Upper lobe of right lung (tissue), 1 donor: ENCODE measurements around the gene MRPL44. TPM values are rescaled to one million over a fixed set of nuclear protein-coding genes. Genes with fewer than 3 reads are reported as not detected.

Experiments used
- ATAC-seq: fragments of 200-7000 bp; cut with Tn5 transposase; one replicate; pipeline ENCODE4 v1.9.1; 2020; ENCODE audit warnings: mild to moderate bottlenecking, moderate library complexity
- DNase-seq: peaks from one replicate; pipeline ENCODE4 v3.0.0-alpha.2; 2020
- H3K27ac ChIP-seq: fragments of 200-600 bp; one replicate; pipeline ENCODE4 v1.8.0; 2022
- H3K27me3 ChIP-seq: fragments of 200-600 bp; one replicate; pipeline ENCODE4 v1.8.0; 2022; ENCODE audit warnings: mild to moderate bottlenecking
- H3K36me3 ChIP-seq: fragments of 200-600 bp; one replicate; pipeline ENCODE4 v1.8.0; 2022
- H3K4me1 ChIP-seq: fragments of 200-600 bp; one replicate; pipeline ENCODE4 v1.8.0; 2022
- H3K4me3 ChIP-seq: fragments of 200-600 bp; one replicate; pipeline ENCODE4 v1.8.0; 2022; ENCODE audit warnings: mild to moderate bottlenecking
- H3K9me3 ChIP-seq: fragments of 200-600 bp; one replicate; pipeline ENCODE4 v1.8.0; 2022
- intact Hi-C: fragments of 100-400 bp; cut with DNase I; formaldehyde crosslinking; loops from one replicate; pipeline ENCODE4 v1.11.0; 2022
- total RNA-seq: library from RNA; stranded (reverse); fragmentation: NEBNext Ultra II Directional; extraction: Animal tissue kit (Norgen Biotek cat#: 25700); gene quantifications from one replicate; pipeline ENCODE4 v1.2.1, GENCODE V29; 2021
- TF ChIP-seq, protein P1 (sequence below): fragments of 200-600 bp; IDR thresholded peaks from one replicate; pipeline ENCODE4 v1.8.0; 2022; ENCODE audit warnings: antibody characterized with exemption
- donor health status: DM: no; HTN: yes; CAD: no; lungs with severe emphysema.

MRPL44 gene
- total RNA-seq, 1 donor from 2014 or later = 18.9 TPM

DNA sequence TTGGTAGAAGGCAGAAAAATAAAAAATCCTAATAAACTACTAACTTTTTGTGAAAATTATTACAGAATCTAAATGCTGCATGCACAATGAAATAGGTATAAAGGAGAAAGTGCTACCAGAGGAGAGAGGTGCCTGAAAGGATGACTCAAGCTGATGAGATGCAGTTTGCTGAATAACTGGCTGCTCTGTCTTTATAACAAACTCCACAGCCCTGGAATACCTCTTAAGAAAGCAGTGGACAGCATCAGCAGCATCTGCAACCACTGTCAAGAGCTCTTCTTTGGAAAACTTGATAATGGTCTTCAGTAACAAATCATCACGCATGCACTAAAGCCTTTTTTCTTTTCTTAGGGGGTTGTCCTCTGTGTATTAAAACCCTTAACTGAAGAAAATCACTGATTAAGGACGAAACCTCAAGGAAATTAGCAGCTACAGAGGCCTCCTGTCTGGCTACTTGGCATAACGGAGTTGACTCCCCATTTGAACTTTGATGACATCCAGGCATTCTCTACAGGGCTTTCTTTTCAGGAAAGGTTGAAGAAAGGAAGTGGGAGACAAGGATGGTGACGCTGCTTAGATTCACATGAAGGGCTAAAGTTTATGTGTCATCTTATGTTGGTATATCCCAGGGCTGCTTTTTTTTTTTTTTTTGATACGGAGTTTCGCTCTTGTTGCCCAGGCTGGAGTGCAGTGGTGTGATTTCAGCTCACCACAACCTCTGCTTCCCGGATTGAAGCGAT, 40.9 kb upstream of the MRPL44 start:
- intact Hi-C loops = no loop called here

DNA sequence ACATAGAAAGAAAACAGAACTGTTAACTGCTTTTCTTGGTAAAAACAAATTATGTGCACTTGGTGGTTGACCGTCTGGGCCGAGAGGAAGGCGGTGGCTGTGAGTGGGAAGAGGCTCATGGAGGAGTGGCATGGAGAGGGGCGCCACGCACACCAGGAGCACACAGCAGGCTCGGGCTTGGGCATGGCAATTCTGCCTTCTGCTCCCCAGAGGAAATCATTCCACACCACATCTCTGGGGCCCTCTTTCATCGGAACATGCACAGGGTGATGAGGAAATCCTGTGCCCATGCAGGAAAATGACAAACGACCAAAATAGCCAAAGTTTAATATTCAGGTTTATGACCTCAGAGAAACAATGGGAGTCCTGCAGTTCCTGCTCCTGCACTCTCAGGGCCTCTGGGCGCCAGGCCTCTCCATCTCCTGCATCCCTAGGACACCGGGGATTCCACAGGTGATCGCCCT, 38.6 kb upstream of the MRPL44 start:
- TF ChIP-seq, protein P1, sequence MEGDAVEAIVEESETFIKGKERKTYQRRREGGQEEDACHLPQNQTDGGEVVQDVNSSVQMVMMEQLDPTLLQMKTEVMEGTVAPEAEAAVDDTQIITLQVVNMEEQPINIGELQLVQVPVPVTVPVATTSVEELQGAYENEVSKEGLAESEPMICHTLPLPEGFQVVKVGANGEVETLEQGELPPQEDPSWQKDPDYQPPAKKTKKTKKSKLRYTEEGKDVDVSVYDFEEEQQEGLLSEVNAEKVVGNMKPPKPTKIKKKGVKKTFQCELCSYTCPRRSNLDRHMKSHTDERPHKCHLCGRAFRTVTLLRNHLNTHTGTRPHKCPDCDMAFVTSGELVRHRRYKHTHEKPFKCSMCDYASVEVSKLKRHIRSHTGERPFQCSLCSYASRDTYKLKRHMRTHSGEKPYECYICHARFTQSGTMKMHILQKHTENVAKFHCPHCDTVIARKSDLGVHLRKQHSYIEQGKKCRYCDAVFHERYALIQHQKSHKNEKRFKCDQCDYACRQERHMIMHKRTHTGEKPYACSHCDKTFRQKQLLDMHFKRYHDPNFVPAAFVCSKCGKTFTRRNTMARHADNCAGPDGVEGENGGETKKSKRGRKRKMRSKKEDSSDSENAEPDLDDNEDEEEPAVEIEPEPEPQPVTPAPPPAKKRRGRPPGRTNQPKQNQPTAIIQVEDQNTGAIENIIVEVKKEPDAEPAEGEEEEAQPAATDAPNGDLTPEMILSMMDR = no peak
- H3K36me3 ChIP-seq = peaks cover 18% of the 10 kb centered on the region
- no peak overlapping the region for H3K4me3 ChIP-seq
- H3K27me3 ChIP-seq = no peaks in the 10 kb centered on the region
- ATAC-seq (peak; percentile 86), DNase-seq (peak; percentile 76)
- H3K9me3 ChIP-seq = no peaks in the 10 kb centered on the region
- peaks cover 17% of the 10 kb centered on the region for H3K4me1 ChIP-seq
- intact Hi-C loops = no loop called here
- H3K27ac ChIP-seq = no peak overlapping the region

More for the DNA sequence above, 40.9 kb upstream of the MRPL44 start:
- Histone ChIP-seq H3K4me3 (no peak overlapping the region), H3K36me3 (peaks cover 25% of the 10 kb centered on the region), H3K27ac (no peak overlapping the region), H3K27me3 (no peaks in the 10 kb centered on the region), H3K9me3 (no peaks in the 10 kb centered on the region), H3K4me1 (peaks cover 11% of the 10 kb centered on the region)
- TF ChIP-seq, protein P1 = no peak
- DNase-seq (no peak), ATAC-seq (no peak)

DNA sequence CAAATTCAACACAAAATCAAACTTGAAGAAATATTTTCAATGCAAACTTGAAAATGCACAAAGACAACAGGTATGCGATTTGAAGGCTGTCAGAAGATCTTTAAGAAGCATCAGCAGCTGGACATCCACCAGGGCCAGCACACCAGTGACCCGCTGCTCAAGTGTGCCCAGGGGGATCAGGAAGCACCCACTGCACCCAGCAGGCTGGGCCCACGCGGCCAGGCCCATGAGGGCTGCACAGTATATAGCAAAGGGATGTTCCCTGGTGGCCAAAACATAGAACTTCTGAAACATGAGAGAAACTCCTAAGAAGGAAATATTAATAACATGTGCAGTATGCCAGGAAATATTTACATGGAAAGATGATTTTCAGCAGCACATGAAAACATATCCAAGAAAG, 37.2 kb upstream of the MRPL44 start:
- Histone ChIP-seq H3K4me1 (peaks cover 17% of the 10 kb centered on the region), H3K27ac (no peak overlapping the region), H3K4me3 (no peak overlapping the region), H3K36me3 (peaks cover 14% of the 10 kb centered on the region), H3K27me3 (no peaks in the 10 kb centered on the region), H3K9me3 (no peaks in the 10 kb centered on the region)
- ATAC-seq = peak; percentile 33
- TF ChIP-seq, protein P1 = no peak
- intact Hi-C loops = no loop called here
- no peak for DNase-seq

DNA sequence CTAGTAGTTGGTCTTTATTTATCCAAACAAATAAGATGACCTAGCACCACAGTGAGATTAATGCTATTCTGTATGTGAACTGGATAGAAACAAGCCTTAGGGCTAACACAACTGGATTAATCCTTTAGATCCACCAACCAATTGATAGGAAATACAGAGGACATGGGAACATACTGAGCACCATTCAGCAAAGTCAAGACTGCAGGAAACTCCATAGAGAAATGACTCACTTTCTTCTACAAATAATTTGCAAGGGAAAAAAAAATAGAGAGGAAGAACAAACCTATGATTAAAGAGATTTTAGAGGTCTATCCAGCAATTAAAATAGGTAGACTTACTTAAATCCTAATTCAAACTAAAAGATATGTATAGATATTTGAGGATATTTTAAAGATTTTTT, 36.1 kb upstream of the MRPL44 start:
- no peaks in the 10 kb centered on the region for H3K9me3 ChIP-seq
- H3K4me1 ChIP-seq = peaks cover 17% of the 10 kb centered on the region
- H3K4me3 ChIP-seq = no peak overlapping the region
- ATAC-seq (no peak), DNase-seq (no peak)
- no peaks in the 10 kb centered on the region for H3K27me3 ChIP-seq
- intact Hi-C loops = no loop called here
- TF ChIP-seq, protein P1 = no peak
- H3K36me3 ChIP-seq = peaks cover 6% of the 10 kb centered on the region
- no peak overlapping the region for H3K27ac ChIP-seq

DNA sequence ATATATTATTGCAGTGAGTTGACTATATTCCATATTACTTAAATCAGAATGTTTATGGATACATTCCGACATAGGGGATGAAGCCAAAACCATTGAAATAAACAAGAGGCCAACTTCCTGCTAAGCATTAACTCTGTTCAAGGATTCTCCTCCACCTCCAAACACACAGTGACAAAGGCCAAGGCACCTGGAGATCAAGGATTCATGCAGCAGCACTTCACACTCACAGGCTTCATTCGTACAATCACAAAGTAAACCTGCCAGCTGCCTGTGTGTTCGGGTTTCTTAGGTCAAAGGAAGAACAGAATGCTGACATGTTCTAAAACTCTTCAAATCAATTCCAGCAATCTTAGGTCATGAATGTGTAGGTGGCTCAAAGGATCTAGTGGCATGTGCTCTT, 35.0 kb upstream of the MRPL44 start:
- DNase-seq (no peak), ATAC-seq (no peak)
- intact Hi-C loops = no loop called here
- H3K27ac ChIP-seq = no peak overlapping the region
- no peaks in the 10 kb centered on the region for H3K9me3 ChIP-seq
- TF ChIP-seq, protein P1 = no peak
- H3K27me3 ChIP-seq = no peaks in the 10 kb centered on the region
- no peaks in the 10 kb centered on the region for H3K36me3 ChIP-seq
- H3K4me3 ChIP-seq = no peak overlapping the region
- H3K4me1 ChIP-seq = peaks cover 17% of the 10 kb centered on the region
